Measurements from ENCODE around the gene SND1.

DNA sequence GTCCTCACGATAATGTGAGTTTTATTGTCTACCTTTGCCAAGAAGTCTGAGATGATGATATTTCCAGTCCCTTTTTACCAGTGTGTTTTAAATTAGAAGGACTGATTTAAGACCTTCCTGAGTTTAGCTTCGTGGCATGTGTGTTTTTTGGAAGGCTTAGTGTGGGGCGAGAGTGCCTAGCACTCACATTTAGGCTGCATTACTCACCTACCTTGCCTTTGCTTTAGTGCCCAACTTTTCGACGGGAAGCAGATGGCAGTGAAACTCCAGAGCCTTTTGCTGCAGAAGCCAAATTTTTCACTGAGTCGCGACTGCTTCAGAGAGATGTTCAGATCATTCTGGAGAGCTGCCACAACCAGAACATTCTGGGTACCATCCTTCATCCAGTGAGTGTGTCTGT is 50.9 kb downstream of the SND1 start:
- TF ChIP-seq EZH2 (IDR thresholded peaks at IDR 0.05) (no peak), POLR2AphosphoS5 (IDR thresholded peaks at IDR 0.05; ENCODE audit: borderline replicate concordance, low read depth, low read length) (no peak)
